HCT116 (cell line): Measurements from ENCODE around the gene CPM.

Experiments
- CEBPB ChIP-seq: IDR thresholded peaks from 2 replicates; pipeline ENCODE4 v1.6.1; 2012; ENCODE audit warnings: low read depth
- CTCF ChIP-seq, 3 experiments: fragments of 200-600 bp in 1 of 3; sonication (generic) in 1 of 3; IDR thresholded peaks in 2 of 3; conservative IDR thresholded peaks in 1 of 3; 2 replicates each; pipeline ENCODE4 v1.5.1; 2012 to 2017; ENCODE audit warnings: low read depth in 2 of 3, low read length in 2 of 3, antibody characterized with exemption in 1 of 3, borderline replicate concordance in 1 of 3, control low read depth in 1 of 3, mild to moderate bottlenecking in 1 of 3, mixed read lengths in 1 of 3, mixed run types in 1 of 3, moderate library complexity in 1 of 3; ENCODE audit not compliant: insufficient read depth in 1 of 3
- EZH2 ChIP-seq: fragments of 200-600 bp; sonication (generic); IDR thresholded peaks from 2 replicates; pipeline ENCODE4 v1.6.1; 2017; ENCODE audit warnings: antibody characterized with exemption, mixed run types
- EZH2phosphoT487 ChIP-seq: fragments of 200-600 bp; IDR thresholded peaks from 2 replicates; pipeline ENCODE4 v1.6.1; 2018; ENCODE audit warnings: antibody characterized with exemption, borderline replicate concordance
- POLR2A ChIP-seq: IDR thresholded peaks from 2 replicates; pipeline ENCODE4 v1.7.0; 2011; ENCODE audit warnings: borderline replicate concordance; ENCODE audit not compliant: insufficient read depth, insufficient read length; ENCODE audit errors: extremely low read depth
- POLR2AphosphoS5 ChIP-seq: IDR thresholded peaks from 2 replicates; pipeline ENCODE4 v1.6.1; 2011; ENCODE audit warnings: mild to moderate bottlenecking, low read depth, low read length, moderate library complexity
- RAD21 ChIP-seq: IDR thresholded peaks from 2 replicates; pipeline ENCODE4 v1.6.1; 2012; ENCODE audit warnings: low read depth, mild to moderate bottlenecking
- ZNF274 ChIP-seq: fragments of 200-500 bp; sonication (Bioruptor generic); IDR thresholded peaks from 2 replicates; pipeline ENCODE4 v1.6.1; 2014; ENCODE audit warnings: mild to moderate bottlenecking, low read depth, low read length, inconsistent platforms

DNA sequence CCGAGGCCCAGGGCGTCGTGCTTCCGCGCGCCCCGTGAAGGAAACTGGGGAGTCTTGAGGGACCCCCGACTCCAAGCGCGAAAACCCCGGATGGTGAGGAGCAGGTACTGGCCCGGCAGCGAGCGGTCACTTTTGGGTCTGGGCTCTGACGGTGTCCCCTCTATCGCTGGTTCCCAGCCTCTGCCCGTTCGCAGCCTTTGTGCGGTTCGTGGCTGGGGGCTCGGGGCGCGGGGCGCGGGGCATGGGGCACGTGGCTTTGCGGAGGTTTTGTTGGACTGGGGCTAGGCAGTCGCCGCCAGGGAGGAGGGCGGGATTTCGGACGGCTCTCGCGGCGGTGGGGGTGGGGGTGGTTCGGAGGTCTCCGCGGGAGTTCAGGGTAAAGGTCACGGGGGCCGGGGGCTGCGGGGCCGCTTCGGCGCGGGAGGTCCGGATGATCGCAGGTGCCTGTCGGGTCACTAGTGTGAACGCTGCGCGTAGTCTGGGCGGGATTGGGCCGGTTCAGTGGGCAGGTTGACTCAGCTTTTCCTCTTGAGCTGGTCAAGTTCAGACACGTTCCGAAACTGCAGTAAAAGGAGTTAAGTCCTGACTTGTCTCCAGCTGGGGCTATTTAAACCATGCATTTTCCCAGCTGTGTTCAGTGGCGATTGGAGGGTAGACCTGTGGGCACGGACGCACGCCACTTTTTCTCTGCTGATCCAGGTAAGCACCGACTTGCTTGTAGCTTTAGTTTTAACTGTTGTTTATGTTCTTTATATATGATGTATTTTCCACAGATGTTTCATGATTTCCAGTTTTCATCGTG, 124.4 kb downstream of the CPM start:
- no peak for TF ChIP-seq CTCF (IDR thresholded peaks at IDR 0.05 in 2 of 3, conservative IDR thresholded peaks at IDR 0.05 in 1 of 3; ENCODE audit: borderline replicate concordance in 1 of 3, insufficient read depth in 1 of 3, low read depth in 2 of 3, low read length in 2 of 3)
- TF ChIP-seq POLR2AphosphoS5: peak; percentile 83
- no peak for TF ChIP-seq ZNF274
- TF ChIP-seq POLR2A: no peak
- TF ChIP-seq EZH2phosphoT487: no peak
- no peak for TF ChIP-seq RAD21
- no peak for TF ChIP-seq EZH2
- TF ChIP-seq CEBPB: no peak; the same call in 1 of the 2 replicates
